HG02840 (cell line): ENCODE measurements around the gene RCHY1.

Experiments
- ATAC-seq: cut with Tn5 transposase; IDR thresholded peaks from one replicate; pipeline ENCODE4 v1.9.1; 2021; ENCODE audit warnings: mild to moderate bottlenecking, moderate library complexity, moderate number of reproducible peaks; ENCODE audit not compliant: unreplicated experiment, low FRiP score

The RCHY1 gene

DNA sequence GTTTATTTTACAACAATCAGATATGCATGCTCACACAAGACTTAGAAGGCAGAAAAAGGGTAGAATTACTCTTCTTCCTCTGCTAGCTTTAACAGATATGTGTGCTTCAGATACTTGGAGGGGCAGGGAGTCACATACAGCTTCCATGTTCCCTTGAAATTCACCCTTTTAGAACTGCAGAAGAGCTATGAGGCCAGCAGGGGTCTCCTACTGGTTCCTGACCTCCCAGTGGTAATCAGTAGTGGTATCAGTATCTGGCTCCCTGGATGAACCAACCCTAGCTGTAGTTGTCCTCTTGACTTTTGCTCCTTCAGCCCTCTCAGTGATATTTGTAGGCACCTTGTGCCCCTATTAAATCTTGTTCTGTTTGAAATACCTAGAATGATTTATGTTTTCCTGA, 81.5 kb downstream of the RCHY1 start:
- no peak for ATAC-seq

DNA sequence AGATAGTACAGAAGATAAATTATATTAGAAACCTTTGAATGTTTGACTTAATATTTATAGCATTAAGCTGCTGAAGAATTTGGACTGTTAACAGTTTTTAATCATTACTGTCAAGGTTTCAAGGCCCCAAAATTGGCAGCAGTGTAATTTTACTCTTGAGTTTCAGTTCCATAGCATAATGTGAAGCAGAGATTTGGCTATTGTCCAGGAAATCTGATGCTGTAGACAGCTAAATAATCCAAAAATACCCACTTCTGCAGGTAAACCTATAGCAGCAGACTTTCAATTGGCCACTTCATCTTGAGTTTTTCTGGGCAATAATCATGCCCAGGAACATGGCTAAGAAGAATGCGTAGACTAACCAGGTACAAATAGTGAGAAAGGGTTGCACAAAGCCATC, 85.0 kb downstream of the RCHY1 start:
- ATAC-seq = no peak
